Activated T-helper 1 cell treated with anti-CD3 and anti-CD28 coated beads, Interleukin-2, amount 50 U/mL, for 16 hours (primary cell): ENCODE results near the gene TNNT1.
A peak's percentile ranks its signal among the peaks of the same experiment; 100 is the strongest.

Experiments
- DNase-seq, 2 donors: peaks; one replicate each; pipeline ENCODE4 v3.0.0-alpha.2; 2020; ENCODE audit warnings: low read depth in 1 of 2, low spot score in 1 of 2

TNNT1 gene

DNA sequence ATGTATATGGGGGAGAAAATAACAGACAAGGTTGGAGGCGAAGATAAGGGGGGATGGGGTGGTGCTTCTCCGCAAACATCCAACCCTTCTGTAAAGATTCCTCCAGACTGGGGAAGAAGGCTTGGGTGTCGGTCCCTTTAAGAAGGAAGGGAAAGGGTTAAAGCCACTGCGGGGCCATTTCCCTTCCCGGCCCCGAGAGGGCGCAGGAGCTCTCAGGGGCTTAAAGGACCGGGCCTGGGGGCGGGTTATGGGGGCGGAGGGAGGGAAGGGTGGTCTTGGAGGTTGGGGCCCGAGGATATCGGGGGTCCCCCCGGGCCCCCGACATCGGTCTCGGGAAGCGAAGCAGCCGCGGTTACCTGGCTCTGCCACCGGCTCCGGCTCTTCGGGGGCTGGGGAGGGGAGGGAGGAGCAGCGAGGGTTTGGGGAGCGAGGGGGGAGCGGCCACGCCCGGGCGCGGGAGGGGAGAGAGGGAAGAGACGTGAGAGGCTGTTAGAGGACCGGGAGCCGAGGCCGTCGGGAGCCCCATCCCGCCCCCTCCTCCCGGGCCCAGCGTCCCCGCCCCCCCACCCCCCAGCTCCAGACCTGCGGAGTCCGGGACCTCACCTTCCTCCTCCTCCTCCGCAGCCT, 2.8 kb downstream of the TNNT1 start:
- DNase-seq, result no peak

DNA sequence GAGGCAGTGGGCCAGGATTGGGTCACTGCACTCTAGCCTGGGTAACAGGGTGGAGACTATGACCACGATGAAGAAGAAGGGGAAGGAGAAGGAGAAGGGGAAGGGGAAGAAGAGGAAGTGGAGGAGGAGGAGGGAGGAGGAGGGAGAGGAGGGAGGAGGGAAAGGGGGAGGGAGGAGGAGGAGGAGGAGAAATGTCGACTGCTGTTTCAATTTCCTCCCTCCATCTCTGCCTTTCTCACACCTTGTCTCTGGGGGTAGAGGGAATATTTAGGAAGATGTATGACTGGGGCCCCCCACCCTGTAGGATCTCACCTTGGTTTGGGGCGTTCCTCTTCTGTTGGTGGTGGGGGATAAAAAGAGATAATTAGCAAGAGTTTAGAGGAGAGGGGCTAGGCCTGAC, 3.8 kb downstream of the TNNT1 start:
- DNase-seq, result no peak

DNA sequence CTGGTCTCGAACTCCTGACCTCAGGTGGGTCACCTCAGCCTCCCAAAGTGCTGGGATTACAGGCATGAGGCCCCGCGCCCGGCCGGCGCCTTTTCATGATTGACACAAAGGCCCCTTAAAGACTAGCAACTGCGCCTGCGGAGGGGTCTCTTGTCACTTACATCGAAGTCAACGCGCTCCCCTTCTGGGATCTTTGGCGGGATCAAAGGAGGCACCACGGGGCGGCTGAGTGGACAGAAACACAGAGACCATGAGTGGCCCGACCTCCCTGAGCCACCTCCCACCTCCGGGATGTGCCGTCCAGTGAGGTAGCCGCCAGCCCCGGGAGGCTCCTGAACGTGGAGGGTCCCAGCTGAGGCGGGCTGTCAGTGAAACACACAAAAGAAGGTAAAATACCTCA, 7.3 kb downstream of the TNNT1 start:
- no peak for DNase-seq

DNA sequence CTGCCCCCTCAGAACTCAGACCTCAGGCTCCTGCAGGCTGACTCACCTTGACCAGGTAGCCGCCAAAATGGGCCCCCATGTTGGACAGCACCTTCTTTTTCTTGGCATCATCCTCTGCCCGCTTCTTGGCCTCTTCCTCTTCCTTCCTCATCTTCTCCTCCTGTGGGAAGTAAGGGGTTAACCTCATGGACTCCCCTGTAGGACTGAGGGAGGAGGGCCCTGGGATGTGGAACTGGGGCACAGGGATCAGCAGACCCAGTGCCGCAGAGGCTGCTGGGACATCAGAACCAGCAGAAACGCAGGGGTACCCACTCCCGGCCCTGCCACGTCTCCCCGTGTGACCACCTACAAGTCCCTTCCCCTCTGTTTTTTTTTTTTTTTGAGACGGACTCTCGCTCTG, 11.1 kb downstream of the TNNT1 start:
- DNase-seq, result no peak

DNA sequence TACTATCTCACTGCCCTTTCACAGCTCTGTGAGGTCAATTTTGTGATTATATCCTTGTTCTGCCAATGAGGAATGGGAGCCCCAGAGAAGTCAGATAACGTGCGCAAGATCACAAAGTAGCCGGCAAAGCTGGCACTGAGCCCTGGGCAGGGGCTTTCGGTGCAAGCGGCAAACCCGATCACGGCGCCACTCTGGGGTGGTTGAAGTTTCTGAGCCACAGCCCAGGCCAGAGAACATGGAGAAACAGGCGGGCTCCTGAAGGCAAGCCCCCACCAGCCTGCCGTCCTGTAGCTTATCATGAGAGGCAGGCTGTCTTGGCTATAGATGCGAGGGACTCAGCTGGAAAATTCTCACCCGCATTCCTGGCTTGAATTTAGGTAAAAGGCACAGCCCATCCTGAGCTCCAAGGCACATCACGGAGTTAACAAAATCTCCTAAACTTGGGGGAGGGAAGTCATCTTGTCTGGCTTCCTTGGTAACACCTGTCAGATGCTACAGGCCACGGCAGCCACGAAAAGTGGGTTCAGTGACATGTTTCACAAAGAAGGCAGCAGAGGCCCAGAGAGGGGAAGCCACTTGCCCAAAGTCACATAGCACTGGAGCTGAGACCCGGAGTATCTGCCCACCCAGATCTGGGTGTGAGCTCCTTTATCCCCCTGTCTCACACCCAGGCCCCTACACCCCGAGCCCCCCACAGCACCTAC, 12.5 kb downstream of the TNNT1 start:
- no peak for DNase-seq

DNA sequence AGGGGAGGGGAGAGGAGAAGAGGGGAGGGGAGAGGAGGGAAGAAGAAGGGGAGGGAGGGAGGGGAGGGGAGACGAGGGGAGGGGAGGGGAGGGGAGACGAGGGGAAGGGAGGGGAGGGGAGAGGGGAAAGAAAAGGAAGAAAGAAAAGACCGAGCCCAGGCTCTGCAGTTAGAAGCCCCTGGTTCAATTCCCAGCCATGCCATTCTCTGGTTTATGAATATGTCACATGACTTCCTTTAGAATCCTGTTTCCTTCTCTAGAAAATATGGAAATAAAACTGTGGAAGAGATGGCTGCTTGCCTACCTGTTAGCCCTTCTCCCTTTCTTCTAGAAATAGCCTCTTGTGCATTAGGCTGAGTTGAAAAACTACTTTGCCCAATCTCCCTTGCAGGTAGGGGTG, 14.3 kb downstream of the TNNT1 start:
- no peak for DNase-seq

DNA sequence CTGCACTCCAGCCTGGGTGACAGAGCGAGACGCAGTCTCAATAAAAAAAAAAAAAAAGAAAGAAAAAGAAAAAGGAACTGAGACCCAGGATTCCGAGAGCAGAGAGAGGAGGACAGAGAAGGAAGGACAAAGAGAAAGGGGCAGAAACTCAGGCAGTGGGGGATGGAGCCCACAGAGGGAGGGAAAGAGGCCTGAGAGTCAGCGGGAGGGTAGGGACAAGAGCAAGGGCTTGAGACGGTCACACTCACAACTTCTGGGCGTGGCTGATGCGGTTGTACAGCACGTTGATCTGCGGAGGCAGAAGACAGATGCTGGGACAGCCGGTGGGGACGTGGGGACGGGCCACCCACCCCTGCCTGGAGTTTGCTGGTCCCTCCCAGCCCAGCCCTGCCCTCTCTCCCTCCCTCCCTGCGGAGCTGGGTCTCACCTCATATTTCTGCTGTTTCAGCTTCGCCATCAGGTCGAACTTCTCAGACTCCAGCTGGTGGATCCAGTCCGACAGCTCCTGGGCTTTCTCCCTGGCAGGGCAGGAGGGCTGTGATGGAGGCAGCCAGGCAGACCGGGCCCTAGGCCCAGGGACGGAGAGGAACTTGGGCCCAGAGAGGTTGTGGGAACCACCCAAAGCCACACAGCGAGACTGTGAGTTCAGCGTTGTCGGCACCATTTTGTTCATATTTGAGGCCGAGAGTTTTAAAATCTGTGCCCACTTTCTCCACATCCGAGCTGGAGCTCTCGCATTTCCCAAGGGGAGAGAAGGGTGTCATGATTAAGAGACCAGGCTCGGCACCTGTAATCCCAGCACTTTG, 15.2 kb downstream of the TNNT1 start:
- DNase-seq, result no peak

DNA sequence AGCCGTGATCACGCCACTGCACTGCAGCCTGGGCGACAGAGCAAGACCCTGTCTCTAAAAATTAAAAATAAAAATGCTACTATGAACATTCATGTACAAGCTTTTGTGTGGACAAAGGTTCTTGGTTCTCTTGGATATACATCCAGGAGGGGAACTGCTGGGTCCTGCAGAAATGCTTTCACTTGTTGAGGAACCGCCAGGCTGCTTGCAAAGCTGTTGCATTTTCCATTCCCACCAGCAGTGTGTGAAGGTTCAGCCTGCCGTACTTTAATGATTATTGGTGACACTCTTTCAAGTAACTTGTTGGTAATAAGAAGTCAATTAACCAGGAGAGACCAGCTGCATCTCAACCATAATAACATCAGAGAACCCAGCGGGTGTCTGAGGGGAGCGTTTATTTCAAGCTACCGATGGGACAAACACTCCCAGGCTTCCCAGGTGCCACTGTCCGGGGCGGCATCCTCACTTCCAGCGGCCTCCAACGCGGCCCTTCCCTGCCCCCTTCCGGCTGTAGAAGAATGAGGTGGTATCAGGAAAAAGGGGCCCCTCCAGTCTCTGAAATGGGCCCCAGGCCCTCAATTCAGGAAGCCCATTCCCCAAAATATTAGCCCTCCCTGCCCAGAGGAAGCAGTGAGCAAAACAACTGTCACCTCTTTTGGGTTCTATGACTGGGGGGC, 16.4 kb downstream of the TNNT1 start:
- DNase-seq, result no peak

DNA sequence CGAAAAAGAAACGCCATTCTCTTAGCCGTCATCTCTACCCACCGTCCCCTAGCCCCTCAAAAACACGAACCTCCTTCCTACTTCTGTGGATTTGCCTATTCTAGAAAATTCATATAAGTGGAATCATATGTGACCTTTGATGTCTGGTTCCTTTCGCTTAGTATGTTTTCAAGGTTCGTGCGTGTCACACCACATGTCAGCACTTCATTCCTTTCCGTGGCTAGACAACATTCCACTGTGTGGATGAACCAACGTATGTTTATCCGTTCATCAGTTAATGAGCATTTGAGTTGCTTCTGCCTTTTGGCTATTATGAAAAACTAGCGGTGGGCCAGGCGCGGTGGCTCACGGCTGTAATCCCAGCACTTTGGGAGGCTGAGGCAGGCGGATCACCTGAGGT, 17.6 kb downstream of the TNNT1 start:
- DNase-seq, result no peak

DNA sequence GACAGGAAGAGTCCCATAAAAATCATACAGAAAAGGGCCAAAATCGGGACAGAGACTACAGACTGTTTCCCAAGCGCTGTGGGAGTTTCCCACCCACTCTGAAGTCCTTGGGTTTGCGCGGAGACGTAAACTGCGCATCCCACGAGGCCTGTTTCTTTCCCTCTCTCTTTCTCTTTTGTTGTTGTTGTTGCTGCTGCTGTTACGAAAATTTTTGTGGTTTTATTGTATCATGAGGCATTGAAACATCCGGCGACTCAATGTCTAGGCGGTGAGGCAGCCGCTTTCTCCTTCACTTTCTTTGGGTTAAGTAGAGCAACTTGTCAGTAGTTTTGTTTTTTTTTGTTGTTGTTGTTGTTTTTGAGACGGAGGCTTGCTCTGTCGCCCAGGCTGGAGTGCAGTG, 30.0 kb downstream of the TNNT1 start:
- DNase-seq, result no peak

DNA sequence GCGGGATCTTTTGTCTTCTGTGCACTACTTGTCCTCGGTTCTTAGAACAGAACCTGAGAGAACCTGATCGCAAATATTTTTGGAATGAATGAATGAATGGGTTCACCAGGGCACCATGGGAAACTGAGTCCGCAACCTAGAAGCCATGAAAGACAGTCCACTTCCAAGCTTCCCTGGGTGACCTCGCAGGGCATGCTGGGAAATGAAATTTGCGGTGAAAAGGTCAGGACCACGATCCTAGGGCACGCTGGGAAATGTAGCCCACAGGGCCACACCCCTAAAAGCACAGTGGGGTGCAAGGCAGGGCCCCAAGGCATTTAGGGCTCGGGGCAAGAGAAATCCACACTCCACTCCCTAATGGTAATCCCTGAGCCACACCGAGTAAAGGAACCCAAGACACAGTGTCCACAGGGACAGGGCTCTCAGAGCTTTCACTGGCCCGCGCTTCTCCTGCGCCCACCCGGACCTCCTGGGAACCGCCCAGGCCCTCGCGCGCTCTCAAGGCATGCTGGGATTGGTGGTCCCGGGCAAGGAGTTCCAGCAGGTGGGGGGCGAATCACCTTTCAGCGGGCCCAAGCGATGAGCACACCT, 30.5 kb downstream of the TNNT1 start:
- no peak for DNase-seq

DNA sequence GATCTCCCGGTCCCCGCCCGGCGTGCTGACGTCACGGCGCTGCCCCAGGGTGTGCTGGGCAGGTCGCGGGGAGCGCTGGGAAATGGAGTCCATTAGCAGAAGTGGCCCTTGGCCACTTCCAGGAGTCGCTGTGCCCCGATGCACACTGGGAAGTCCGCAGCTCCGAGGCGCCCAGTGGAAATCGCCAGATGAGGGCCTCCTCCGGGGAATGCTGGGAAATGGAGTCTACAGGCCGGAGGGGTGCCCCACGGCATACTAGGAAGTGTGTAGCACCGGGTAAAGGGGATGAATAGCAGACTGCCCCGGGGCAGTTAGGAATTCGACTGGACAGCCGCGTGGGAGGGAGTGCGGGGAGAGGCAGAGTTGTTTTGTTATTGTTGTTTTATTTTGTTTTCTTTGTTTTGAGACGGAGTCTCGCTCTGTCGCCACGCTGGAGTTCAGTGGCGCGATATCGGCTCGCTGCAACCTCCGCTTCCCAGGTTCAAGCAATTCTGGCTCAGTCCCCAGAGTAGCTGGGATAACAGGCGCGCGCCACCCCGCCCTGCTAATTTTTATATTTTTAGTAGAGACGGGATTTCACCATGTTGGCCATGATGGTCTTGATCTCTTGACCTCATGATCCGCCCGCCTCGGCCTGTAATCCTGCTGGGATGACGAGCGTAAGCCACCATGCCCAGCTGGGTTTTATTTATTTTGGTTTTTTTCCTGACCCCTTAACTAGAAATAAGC, 31.2 kb downstream of the TNNT1 start:
- DNase-seq, result peak; percentile 95 to 96

DNA sequence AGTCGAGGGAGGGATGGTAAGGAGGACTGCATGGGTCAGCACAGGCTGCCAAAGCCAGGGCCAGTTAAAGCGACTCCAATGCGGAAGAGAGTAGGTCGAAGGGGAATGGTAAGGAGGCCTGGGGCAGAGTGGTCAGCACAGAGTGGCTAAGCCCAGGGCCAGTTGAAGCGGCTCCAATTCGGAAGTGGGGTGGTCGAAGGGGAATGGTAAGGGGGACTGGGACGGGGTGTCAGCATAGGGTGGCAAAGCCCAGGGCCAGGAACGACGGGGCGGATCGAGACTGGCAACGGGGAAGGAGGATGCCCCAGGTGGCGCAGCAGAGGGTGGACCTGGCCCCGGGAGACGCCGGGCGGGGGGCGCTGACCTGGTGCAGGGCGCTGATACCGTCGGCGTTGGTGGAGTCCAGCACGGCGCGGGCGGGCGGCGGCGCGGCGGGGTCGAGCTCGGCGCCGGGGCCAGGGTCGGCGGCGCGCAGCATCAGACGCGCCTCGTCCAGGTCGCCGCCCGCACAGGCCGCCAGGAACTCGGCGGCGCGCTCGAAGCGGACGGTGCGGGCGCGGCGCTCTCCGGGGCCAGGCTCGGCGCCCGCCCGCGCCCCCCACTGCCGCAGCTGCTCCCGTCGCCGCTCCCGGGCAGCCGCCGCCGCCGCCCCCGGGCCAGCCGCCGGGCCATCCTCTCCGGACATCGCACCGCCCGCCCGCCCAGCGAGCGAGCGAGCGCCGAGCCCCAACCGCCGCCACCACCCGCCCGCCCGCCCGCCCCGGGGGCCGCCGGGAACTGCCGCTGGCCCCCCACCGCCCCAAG, 31.9 kb downstream of the TNNT1 start, which contains the start of gene PPP1R12C:
Gene PPP1R12C, minus strand, starts transcription at position 779 of the 804 bp plus-strand sequence. Its CDS starts 94 bp downstream, at position 685.
- DNase-seq, result peak in 1 of 2 donors; percentile 7

DNA sequence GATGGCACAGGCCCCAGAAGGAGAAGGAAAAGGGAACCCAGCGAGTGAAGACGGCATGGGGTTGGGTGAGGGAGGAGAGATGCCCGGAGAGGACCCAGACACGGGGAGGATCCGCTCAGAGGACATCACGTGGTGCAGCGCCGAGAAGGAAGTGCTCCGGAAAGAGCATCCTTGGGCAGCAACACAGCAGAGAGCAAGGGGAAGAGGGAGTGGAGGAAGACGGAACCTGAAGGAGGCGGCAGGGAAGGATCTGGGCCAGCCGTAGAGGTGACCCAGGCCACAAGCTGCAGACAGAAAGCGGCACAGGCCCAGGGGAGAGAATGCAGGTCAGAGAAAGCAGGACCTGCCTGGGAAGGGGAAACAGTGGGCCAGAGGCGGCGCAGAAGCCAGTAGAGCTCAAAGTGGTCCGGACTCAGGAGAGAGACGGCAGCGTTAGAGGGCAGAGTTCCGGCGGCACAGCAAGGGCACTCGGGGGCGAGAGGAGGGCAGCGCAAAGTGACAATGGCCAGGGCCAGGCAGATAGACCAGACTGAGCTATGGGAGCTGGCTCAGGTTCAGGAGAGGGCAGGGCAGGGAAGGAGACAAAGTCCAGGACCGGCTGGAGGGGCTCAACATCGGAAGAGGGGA, 32.7 kb downstream of the TNNT1 start:
- peak in 1 of 2 donors; percentile 30 for DNase-seq

DNA sequence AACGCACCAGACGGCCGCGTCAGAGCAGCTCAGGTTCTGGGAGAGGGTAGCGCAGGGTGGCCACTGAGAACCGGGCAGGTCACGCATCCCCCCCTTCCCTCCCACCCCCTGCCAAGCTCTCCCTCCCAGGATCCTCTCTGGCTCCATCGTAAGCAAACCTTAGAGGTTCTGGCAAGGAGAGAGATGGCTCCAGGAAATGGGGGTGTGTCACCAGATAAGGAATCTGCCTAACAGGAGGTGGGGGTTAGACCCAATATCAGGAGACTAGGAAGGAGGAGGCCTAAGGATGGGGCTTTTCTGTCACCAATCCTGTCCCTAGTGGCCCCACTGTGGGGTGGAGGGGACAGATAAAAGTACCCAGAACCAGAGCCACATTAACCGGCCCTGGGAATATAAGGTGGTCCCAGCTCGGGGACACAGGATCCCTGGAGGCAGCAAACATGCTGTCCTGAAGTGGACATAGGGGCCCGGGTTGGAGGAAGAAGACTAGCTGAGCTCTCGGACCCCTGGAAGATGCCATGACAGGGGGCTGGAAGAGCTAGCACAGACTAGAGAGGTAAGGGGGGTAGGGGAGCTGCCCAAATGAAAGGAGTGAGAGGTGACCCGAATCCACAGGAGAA, 33.5 kb downstream of the TNNT1 start:
- no peak for DNase-seq

DNA sequence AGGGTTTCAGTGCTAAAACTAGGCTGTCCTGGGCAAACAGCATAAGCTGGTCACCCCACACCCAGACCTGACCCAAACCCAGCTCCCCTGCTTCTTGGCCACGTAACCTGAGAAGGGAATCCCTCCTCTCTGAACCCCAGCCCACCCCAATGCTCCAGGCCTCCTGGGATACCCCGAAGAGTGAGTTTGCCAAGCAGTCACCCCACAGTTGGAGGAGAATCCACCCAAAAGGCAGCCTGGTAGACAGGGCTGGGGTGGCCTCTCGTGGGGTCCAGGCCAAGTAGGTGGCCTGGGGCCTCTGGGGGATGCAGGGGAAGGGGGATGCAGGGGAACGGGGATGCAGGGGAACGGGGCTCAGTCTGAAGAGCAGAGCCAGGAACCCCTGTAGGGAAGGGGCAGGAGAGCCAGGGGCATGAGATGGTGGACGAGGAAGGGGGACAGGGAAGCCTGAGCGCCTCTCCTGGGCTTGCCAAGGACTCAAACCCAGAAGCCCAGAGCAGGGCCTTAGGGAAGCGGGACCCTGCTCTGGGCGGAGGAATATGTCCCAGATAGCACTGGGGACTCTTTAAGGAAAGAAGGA, 34.4 kb downstream of the TNNT1 start:
- no peak for DNase-seq

DNA sequence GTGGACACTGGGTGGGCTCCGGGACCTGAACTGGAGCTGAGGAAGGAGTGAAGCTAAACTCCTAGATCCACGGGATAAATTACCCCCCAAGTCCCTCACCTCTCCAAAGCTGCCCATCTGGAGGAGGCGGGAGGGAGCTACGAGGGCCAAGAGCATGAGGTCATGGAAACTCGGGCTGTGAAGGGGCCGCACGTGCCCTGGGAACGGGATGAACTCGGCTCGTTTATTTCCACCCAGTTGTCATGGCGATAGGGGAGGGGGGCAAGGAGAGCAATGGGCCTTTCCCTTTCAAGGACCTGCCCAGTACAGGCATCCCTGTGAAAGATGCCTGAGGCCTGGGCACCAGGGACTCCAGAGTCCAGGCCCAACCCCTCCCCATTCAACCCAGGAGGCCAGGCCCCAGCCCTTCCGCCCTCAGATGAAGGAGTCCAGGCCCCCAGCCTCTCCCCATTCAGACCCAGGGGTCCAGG, 35.4 kb downstream of the TNNT1 start:
- no peak for DNase-seq
